OCI-LY3 (cell line): ENCODE measurements around the gene RALGAPB.

ENCODE experiments used
- H2AFZ ChIP-seq: fragments of 200-600, 300-600 bp; shearing (Covaris generic); 2 replicates; pipeline ENCODE4 v1.6.0; 2014; ENCODE audit warnings: antibody characterized with exemption, low read depth, low read length
- H3K27ac ChIP-seq: fragments of 200-600, 300-600 bp; sonication (generic); 2 replicates; pipeline ENCODE4 v1.5.1; 2014; ENCODE audit warnings: mild to moderate bottlenecking, low read length, moderate library complexity, mixed read lengths
- H3K27me3 ChIP-seq: fragments of 200-600, 300-600 bp; sonication (generic); 2 replicates; pipeline ENCODE4 v1.6.1; 2014; ENCODE audit warnings: low read depth, low read length, mixed read lengths
- H3K36me3 ChIP-seq: fragments of 200-600, 300-600 bp; sonication (generic); replicated peaks from 2 replicates; pipeline ENCODE3; 2014; ENCODE audit warnings: low read depth, low read length, mixed read lengths
- H3K4me1 ChIP-seq: fragments of 300-600, 200-600 bp; sonication (generic); 2 replicates; pipeline ENCODE4 v1.6.1; 2014; ENCODE audit warnings: low read length, mixed read lengths
- H3K4me2 ChIP-seq: fragments of 200-600, 300-600 bp; sonication (generic); 2 replicates; pipeline ENCODE4 v1.6.1; 2014; ENCODE audit warnings: low read length, mixed read lengths
- H3K4me3 ChIP-seq: fragments of 300-600, 200-600 bp; sonication (generic); 2 replicates; pipeline ENCODE4 v1.5.1; 2014; ENCODE audit warnings: antibody characterized with exemption, mild to moderate bottlenecking, low read length, moderate library complexity
- H3K79me2 ChIP-seq: fragments of 300-600, 200-600 bp; shearing (Covaris generic); 2 replicates; pipeline ENCODE4 v1.6.1; 2014; ENCODE audit warnings: mild to moderate bottlenecking, low read length, mixed read lengths
- H3K9ac ChIP-seq: fragments of 300-600, 200-600 bp; shearing (Covaris generic); 2 replicates; pipeline ENCODE4 v1.6.0; 2014; ENCODE audit warnings: mild to moderate bottlenecking, low read length, moderate library complexity
- H3K9me3 ChIP-seq: fragments of 200-600, 300-600 bp; shearing (Covaris generic); 2 replicates; pipeline ENCODE4 v1.6.1; 2014; ENCODE audit warnings: low read length, mixed read lengths; ENCODE audit not compliant: insufficient read depth
- H4K20me1 ChIP-seq: fragments of 200-600, 300-600 bp; sonication (generic); 2 replicates; pipeline ENCODE4 v1.6.1; 2016; ENCODE audit warnings: low read length, mixed read lengths; ENCODE audit not compliant: insufficient read depth
- EZH2phosphoT487 ChIP-seq: fragments of 200-600 bp; shearing (Covaris generic); IDR thresholded peaks from 2 replicates; pipeline ENCODE4 v1.6.1; 2018; ENCODE audit warnings: antibody characterized with exemption, mixed run types, low read depth
- TF ChIP-seq, protein P1 (sequence below): fragments of 200-600, 300-600 bp; sonication (generic); IDR thresholded peaks from 2 replicates; pipeline ENCODE4 v1.5.1; 2014; ENCODE audit warnings: antibody characterized with exemption, low read length, low read depth

The RALGAPB gene

GRCh38 chr20:38599410-38599882, 126.8 kb downstream of the RALGAPB start:
- H3K4me3 ChIP-seq, result no peak overlapping the region
- no peaks in the 10 kb centered on the region for H3K36me3 ChIP-seq
- TF ChIP-seq EZH2phosphoT487, result no peak
- H3K4me1 ChIP-seq, result no peaks in the 10 kb centered on the region
- no peak overlapping the region for H3K9ac ChIP-seq
- no peak overlapping the region for H3K27ac ChIP-seq
- H3K9me3 ChIP-seq, result no peaks in the 10 kb centered on the region
- no peak overlapping the region for H3K4me2 ChIP-seq
- H3K27me3 ChIP-seq, result peaks cover 32% of the 10 kb centered on the region
- no peak overlapping the region for H2AFZ ChIP-seq
- no peaks in the 10 kb centered on the region for H3K79me2 ChIP-seq
- H4K20me1 ChIP-seq, result no peaks in the 10 kb centered on the region

DNA sequence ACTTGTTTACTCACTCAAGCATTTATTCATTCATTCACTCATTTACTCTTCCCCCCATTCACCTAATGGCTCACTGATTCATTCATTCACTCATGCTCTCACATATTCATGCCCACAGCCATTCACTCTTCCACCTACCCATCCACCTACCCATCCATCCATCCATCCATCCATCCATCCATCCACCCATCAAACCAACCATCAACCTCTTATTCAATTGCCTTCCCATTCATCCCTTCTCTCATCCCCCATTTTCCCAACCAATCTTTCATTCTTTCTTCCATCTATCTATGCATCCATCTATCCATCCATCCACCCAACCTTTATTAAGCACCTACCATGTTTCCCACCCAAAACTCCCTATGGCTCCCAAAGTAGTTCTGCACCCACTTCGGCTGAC, 127.4 kb downstream of the RALGAPB start:
- H3K9me3 ChIP-seq, result no peaks in the 10 kb centered on the region
- no peak overlapping the region for H2AFZ ChIP-seq
- H3K9ac ChIP-seq, result no peak overlapping the region
- no peaks in the 10 kb centered on the region for H3K36me3 ChIP-seq
- no peak overlapping the region for H3K4me2 ChIP-seq
- H3K4me3 ChIP-seq, result no peak overlapping the region
- no peaks in the 10 kb centered on the region for H3K4me1 ChIP-seq
- peaks cover 35% of the 10 kb centered on the region for H3K27me3 ChIP-seq
- H4K20me1 ChIP-seq, result no peaks in the 10 kb centered on the region
- no peak overlapping the region for H3K27ac ChIP-seq
- TF ChIP-seq, protein P1, sequence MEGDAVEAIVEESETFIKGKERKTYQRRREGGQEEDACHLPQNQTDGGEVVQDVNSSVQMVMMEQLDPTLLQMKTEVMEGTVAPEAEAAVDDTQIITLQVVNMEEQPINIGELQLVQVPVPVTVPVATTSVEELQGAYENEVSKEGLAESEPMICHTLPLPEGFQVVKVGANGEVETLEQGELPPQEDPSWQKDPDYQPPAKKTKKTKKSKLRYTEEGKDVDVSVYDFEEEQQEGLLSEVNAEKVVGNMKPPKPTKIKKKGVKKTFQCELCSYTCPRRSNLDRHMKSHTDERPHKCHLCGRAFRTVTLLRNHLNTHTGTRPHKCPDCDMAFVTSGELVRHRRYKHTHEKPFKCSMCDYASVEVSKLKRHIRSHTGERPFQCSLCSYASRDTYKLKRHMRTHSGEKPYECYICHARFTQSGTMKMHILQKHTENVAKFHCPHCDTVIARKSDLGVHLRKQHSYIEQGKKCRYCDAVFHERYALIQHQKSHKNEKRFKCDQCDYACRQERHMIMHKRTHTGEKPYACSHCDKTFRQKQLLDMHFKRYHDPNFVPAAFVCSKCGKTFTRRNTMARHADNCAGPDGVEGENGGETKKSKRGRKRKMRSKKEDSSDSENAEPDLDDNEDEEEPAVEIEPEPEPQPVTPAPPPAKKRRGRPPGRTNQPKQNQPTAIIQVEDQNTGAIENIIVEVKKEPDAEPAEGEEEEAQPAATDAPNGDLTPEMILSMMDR, result no peak
- TF ChIP-seq EZH2phosphoT487, result no peak
- H3K79me2 ChIP-seq, result no peaks in the 10 kb centered on the region

DNA sequence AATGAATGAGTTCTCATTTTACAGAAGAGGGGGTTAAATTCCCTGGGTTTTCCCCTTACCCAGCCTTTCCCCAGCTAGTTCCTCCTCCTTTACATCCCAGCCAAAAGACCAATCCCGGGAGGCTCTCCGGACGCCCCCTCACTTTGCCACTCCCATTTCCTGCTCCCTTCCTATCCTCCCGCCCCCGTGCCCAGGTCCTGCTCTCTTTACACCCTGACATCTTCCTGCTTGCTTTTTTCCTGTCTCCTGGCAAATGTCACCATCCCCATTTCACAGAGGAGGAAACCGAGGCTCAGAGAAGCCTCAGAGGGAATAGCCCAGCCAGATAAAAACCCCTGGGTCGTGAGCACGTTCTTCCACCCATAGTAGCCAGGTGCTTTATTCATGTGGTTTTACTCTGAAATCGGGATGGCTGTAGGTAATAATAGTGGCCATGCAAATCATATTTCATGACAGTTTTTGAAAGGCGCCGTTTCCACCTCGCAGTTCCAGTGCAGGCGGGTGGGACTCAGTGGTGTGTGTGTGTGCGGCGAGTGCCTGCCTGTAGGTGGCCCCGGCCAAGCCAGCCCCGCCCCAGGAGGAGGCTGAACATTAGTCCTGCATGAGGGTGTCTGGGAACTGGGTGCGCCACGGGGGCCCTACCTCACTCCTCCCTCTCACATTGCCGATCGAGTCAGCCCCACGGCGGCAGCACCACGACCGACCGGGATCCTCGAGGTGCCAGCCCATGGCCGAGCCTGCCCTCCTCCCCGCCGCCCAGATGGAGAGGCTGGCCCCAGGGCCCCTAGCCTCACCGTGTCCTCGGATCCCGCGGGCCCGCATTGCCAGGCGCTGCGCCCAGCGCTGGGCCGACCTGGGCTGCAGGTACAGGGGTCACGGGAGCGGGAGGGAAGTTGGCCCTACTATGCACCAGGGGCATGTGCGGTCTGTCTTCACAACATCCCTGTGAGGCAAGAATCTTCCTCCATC, 128.9 kb downstream of the RALGAPB start, which contains the start of gene ARHGAP40:
TSS of gene ARHGAP40 (plus strand) at position 594 of the 969 bp plus-strand sequence.
- Histone ChIP-seq H3K9me3 (no peaks in the 10 kb centered on the region), H3K36me3 (no peaks in the 10 kb centered on the region), H3K79me2 (no peaks in the 10 kb centered on the region), H3K9ac (no peak within 1 kb of the TSS), H4K20me1 (no peaks in the 10 kb centered on the region), H3K27ac (no peak within 1 kb of the TSS), H3K27me3 (peaks cover 49% of the 10 kb centered on the region), H3K4me3 (no peak within 1 kb of the TSS), H3K4me1 (no peaks in the 10 kb centered on the region), H3K4me2 (no peak within 1 kb of the TSS), H2AFZ (no peak within 1 kb of the TSS)
- TF ChIP-seq, protein P1, result no peak
- TF ChIP-seq EZH2phosphoT487, result no peak

- Histone ChIP-seq H3K79me2 (no peaks in the 10 kb centered on the region), H3K4me3 (no peak overlapping the region), H3K27ac (no peak overlapping the region), H3K9me3 (no peaks in the 10 kb centered on the region), H4K20me1 (no peaks in the 10 kb centered on the region), H2AFZ (no peak overlapping the region), H3K4me2 (no peak overlapping the region), H3K36me3 (no peaks in the 10 kb centered on the region), H3K27me3 (peaks cover 56% of the 10 kb centered on the region), H3K4me1 (no peaks in the 10 kb centered on the region), H3K9ac (no peak overlapping the region)
- no peak for TF ChIP-seq EZH2phosphoT487
- TF ChIP-seq, protein P1, result no peak
Measured at GRCh38 chr20:38602185-38602581, 129.5 kb downstream of the RALGAPB start.
